ENCODE measurements around the gene GPBP1L1. TPM values are rescaled to one million over a fixed set of nuclear protein-coding genes. Genes with fewer than 3 reads are reported as not detected.

Gene GPBP1L1
- 49.6 and 53.6 TPM in 2 replicates for total RNA-seq

GRCh38 chr1:45686288-45687013 is at the start of gene GPBP1L1:
Gene GPBP1L1, minus strand, starts transcription at chr1:45686533. Its CDS starts 27,446 bp downstream, at chr1:45659087.

GRCh38 chr1:45687754-45688740 is 1.7 kb upstream of the GPBP1L1 start, which contains the start of gene TMEM69:
Gene TMEM69, plus strand, starts transcription at chr1:45688181. Its CDS starts 2,888 bp downstream, at chr1:45691069.

GRCh38 chr1:45623972-45624371 is 62.4 kb downstream of the GPBP1L1 start, which contains the start of gene CCDC17:
Gene CCDC17, minus strand, starts transcription at chr1:45624054. Its CDS starts 145 bp downstream, at chr1:45623909.

GRCh38 chr1:45583666-45584350 is 102.5 kb downstream of the GPBP1L1 start, which contains the start of gene NASP:
Gene NASP, plus strand, starts transcription at chr1:45584041. Its CDS starts 106 bp downstream, at chr1:45584147.

Other genes with a start within 250 kb of the GPBP1L1 start
- gene TESK2, start 195.4 kb downstream of the GPBP1L1 start, total RNA-seq: 1.8 and 2.8 TPM in 2 replicates
- gene CCDC163, start 186.5 kb downstream of the GPBP1L1 start, total RNA-seq: 1.3 and 2.9 TPM in 2 replicates
- 3.6 and 7.3 TPM in 2 replicates for gene MMACHC, start 186.2 kb downstream of the GPBP1L1 start, total RNA-seq
- 526 and 592 TPM in 2 replicates for gene PRDX1, start 164.6 kb downstream of the GPBP1L1 start, total RNA-seq
- 78.5 and 85.9 TPM in 2 replicates for gene AKR1A1, start 135.7 kb downstream of the GPBP1L1 start, total RNA-seq
- 34.3 and 37.4 TPM in 2 replicates for gene NASP, start 102.5 kb downstream of the GPBP1L1 start, total RNA-seq
- gene CCDC17, start 62.5 kb downstream of the GPBP1L1 start, total RNA-seq: 0.32 and 0.54 TPM in 2 replicates
- 14.7 and 28.3 TPM in 2 replicates for gene TMEM69, start 1.6 kb upstream of the GPBP1L1 start, total RNA-seq
- 7.9 and 8.9 TPM in 2 replicates for gene IPP, start 64.1 kb upstream of the GPBP1L1 start, total RNA-seq
- 8.7 and 11.9 TPM in 2 replicates for gene MAST2, start 117.1 kb upstream of the GPBP1L1 start, total RNA-seq